GM23248 (cell line): ENCODE measurements around the gene ADPRH.

Experiments used
- EZH2 ChIP-seq: fragments of 200-600 bp; sonication (generic); IDR thresholded peaks from 2 replicates; pipeline ENCODE4 v1.6.1; 2018; ENCODE audit warnings: antibody characterized with exemption, mild to moderate bottlenecking; ENCODE audit not compliant: insufficient read depth, poor library complexity, severe bottlenecking
- EZH2phosphoT487 ChIP-seq: fragments of 200-600 bp; sonication (generic); IDR thresholded peaks from 2 replicates; pipeline ENCODE4 v1.6.1; 2018; ENCODE audit warnings: antibody characterized with exemption, moderate library complexity, mild to moderate bottlenecking, low read depth; ENCODE audit not compliant: insufficient read depth

DNA sequence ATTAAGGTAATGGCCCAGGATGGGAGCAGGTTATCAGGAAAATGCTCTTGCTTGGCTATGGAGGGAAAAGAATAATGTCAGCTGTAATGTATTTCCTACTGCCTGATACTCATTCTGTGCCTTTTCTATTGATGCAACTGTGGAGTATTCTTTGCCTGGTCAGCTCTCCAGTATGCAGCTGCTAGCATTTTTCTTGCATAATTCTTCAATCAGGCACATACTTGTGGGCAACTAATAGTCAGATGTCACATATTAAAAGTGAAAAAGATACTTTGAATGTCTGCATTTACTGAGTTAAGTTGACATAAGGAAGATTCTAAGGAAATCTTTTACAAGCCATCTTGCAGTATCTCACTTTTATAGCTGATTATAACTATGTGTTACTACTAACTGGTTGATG, 49.4 kb upstream of the ADPRH start:
- no peak for TF ChIP-seq EZH2
- TF ChIP-seq EZH2phosphoT487, result no peak
